Panc1 (cell line): ENCODE measurements around the gene NLRP6. TPM values are rescaled to one million over a fixed set of nuclear protein-coding genes. Genes with fewer than 3 reads are reported as not detected.

Experiments
- ATAC-seq: fragments of 200-7000 bp; cut with Tn5 transposase; 2 replicates; pipeline ENCODE4 v1.9.1; 2020; ENCODE audit warnings: mild to moderate bottlenecking, moderate library complexity
- BruUV-seq: library from RNA; stranded (reverse); fragments of 400-500 nt; replicated peaks from 2 replicates; lab custom pipeline; 2021; lab: Mats Ljungman, UMichigan
- CTCF ChIA-PET: fragments of 300-600 bp; sonication (Branson Sonifier 250); formaldehyde crosslinking; loops from one replicate; lab custom pipeline; 2022; ENCODE audit warnings: antibody characterized with exemption; lab: Charles Lee
- POLR2A ChIA-PET: fragments of 300-600 bp; sonication (Branson Sonifier 250); formaldehyde crosslinking; loops from one replicate; lab custom pipeline; 2022; ENCODE audit warnings: antibody characterized with exemption; lab: Charles Lee
- DNase-seq: peaks from one replicate; pipeline ENCODE4 v3.0.0-alpha.2; 2010; ENCODE audit warnings: low read depth, low spot score
- H3K27ac ChIP-seq: 2 replicates; pipeline ENCODE4 v1.5.1; 2011; ENCODE audit warnings: mild to moderate bottlenecking, low read length, inconsistent platforms
- H3K27me3 ChIP-seq: fragments of 200-500 bp; sonication (Bioruptor generic); 2 replicates; pipeline ENCODE4 v1.6.0; 2014; ENCODE audit warnings: low read length, inconsistent platforms; ENCODE audit not compliant: control insufficient read depth, insufficient read depth
- H3K36me3 ChIP-seq: fragments of 200-500 bp; sonication (Bioruptor generic); 2 replicates; pipeline ENCODE4 v1.5.1; 2014; ENCODE audit warnings: inconsistent platforms, mild to moderate bottlenecking, low read length, moderate library complexity; ENCODE audit not compliant: control insufficient read depth, insufficient read depth
- H3K4me1 ChIP-seq: 2 replicates; pipeline ENCODE4 v1.5.1; 2011; ENCODE audit warnings: inconsistent platforms, mild to moderate bottlenecking, low read length, moderate library complexity; ENCODE audit not compliant: control insufficient read depth, insufficient read depth
- H3K4me3 ChIP-seq, 2 experiments: 2 replicates each; pipeline ENCODE4 v1.5.1; 2011 to 2012; ENCODE audit warnings: low read depth in 2 of 2, low read length in 2 of 2, mild to moderate bottlenecking in 2 of 2, inconsistent platforms in 1 of 2, moderate library complexity in 1 of 2
- H3K9me3 ChIP-seq: fragments of 200-500 bp; sonication (Bioruptor generic); 2 replicates; pipeline ENCODE4 v1.5.1; 2014; ENCODE audit warnings: low read depth, mild to moderate bottlenecking, inconsistent platforms, low read length, moderate library complexity; ENCODE audit not compliant: control insufficient read depth, insufficient read depth
- POLR2AphosphoS5 ChIP-seq: IDR thresholded peaks from 2 replicates; pipeline ENCODE4 v1.6.1; 2012; ENCODE audit warnings: mild to moderate bottlenecking, low read depth, low read length, moderate library complexity
- REST ChIP-seq, 2 experiments: IDR thresholded peaks; 2 replicates each; pipeline ENCODE4 v1.6.1; 2011 to 2012; ENCODE audit warnings: low read depth in 2 of 2, control low read depth in 1 of 2, low read length in 1 of 2, mild to moderate bottlenecking in 1 of 2, moderate library complexity in 1 of 2; ENCODE audit not compliant: insufficient read depth in 1 of 2
- SIN3A ChIP-seq: IDR thresholded peaks from 2 replicates; pipeline ENCODE4 v1.6.1; 2012; ENCODE audit warnings: low read depth, mild to moderate bottlenecking, low read length, moderate library complexity, borderline replicate concordance; ENCODE audit not compliant: insufficient read depth
- TCF7L2 ChIP-seq: IDR thresholded peaks from 2 replicates; pipeline ENCODE4 v1.6.1; 2011; ENCODE audit warnings: mild to moderate bottlenecking, low read depth, low read length, inconsistent platforms
- in situ Hi-C: cut with HindIII; loops from 2 replicates; pipeline ENCODE4 v1.10.0; 2016; ENCODE audit warnings: low sequenced_read_pairs, low pct_unique_long_range_greater_than_20kb
- intact Hi-C: fragments of 100-400 bp; cut with micrococcal nuclease; formaldehyde crosslinking; loops from one replicate; pipeline ENCODE4 v1.10.0; 2022; ENCODE audit not compliant: unreplicated experiment
- total RNA-seq: library from RNA; stranded (reverse); gene quantifications from one replicate; pipeline ENCODE4 v1.2.1, GENCODE V29; 2021; ENCODE audit not compliant: unreplicated experiment
- TF ChIP-seq, protein P1 (sequence below): fragments of 450-650 bp; IDR thresholded peaks from 2 replicates; pipeline ENCODE4 v1.5.1; 2017; ENCODE audit warnings: mild to moderate bottlenecking

Gene NLRP6
- total RNA-seq, 1 experiment from 2014 or later = 0.59 TPM

DNA sequence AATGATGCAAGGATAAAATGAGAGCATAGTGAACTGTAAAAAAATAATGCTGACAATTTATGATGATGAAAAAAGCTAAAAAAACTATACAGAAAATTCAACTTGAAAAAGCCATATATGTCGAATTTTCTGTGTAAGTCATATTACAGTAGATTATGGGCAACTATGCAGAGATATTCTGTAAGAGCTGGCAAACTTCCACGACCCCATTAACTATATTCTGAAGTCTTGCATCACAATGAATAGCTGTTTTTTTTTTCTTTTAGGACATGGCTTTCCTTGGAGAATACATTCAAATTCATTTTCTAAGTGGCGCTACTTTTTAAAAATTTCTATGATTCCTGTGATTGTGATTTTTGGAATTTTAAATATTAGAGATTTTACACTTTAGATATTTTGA lies 23.0 kb upstream of the NLRP6 start:
- no peaks in the 10 kb centered on the region for H3K27me3 ChIP-seq
- H3K36me3 ChIP-seq = peaks cover 20% of the 10 kb centered on the region
- BruUV-seq = no TSS peak
- H3K4me3 ChIP-seq = no peak overlapping the region
- DNase-seq = no peak
- in situ Hi-C loops = no loop called here
- no peaks in the 10 kb centered on the region for H3K4me1 ChIP-seq
- ChIA-PET POLR2A (no interaction called here), CTCF (no interaction called here)
- no peaks in the 10 kb centered on the region for H3K9me3 ChIP-seq
- intact Hi-C loops = no loop called here
- TF ChIP-seq, protein P1, sequence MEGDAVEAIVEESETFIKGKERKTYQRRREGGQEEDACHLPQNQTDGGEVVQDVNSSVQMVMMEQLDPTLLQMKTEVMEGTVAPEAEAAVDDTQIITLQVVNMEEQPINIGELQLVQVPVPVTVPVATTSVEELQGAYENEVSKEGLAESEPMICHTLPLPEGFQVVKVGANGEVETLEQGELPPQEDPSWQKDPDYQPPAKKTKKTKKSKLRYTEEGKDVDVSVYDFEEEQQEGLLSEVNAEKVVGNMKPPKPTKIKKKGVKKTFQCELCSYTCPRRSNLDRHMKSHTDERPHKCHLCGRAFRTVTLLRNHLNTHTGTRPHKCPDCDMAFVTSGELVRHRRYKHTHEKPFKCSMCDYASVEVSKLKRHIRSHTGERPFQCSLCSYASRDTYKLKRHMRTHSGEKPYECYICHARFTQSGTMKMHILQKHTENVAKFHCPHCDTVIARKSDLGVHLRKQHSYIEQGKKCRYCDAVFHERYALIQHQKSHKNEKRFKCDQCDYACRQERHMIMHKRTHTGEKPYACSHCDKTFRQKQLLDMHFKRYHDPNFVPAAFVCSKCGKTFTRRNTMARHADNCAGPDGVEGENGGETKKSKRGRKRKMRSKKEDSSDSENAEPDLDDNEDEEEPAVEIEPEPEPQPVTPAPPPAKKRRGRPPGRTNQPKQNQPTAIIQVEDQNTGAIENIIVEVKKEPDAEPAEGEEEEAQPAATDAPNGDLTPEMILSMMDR = no peak
- TF ChIP-seq REST (IDR thresholded peaks at IDR 0.05; ENCODE audit: insufficient read depth in 1 of 2, low read depth in 2 of 2, low read length in 1 of 2) (no peak), SIN3A (no peak), POLR2AphosphoS5 (no peak), TCF7L2 (no peak)
- no peak for ATAC-seq
- no peak overlapping the region for H3K27ac ChIP-seq

- CTCF ChIA-PET = interaction anchor here (0.6 kb wide), 1 partner anchor 46 kb away, joined by 4 read pairs; no protein-coding TSS in a partner anchor
- intact Hi-C loops = no loop called here
These were observed 22.4 kb upstream of the NLRP6 start for GRCh38 chr11:255816-256215.

More at GRCh38 chr11:255816-256215, 22.4 kb upstream of the NLRP6 start:
- in situ Hi-C loops = no loop called here
- Histone ChIP-seq H3K27me3 (no peaks in the 10 kb centered on the region), H3K4me1 (no peaks in the 10 kb centered on the region), H3K36me3 (peaks cover 13% of the 10 kb centered on the region), H3K9me3 (no peaks in the 10 kb centered on the region), H3K4me3 (no peak overlapping the region), H3K27ac (no peak overlapping the region)
- TF ChIP-seq POLR2AphosphoS5 (no peak), SIN3A (no peak), TCF7L2 (no peak)
- TF ChIP-seq, protein P1 = no peak
- POLR2A ChIA-PET = no interaction called here
- ATAC-seq (no peak), DNase-seq (no peak)
- no TSS peak for BruUV-seq
